Measurements from ENCODE around the gene STK24. TPM values are rescaled to one million over a fixed set of nuclear protein-coding genes. Genes with fewer than 3 reads are reported as not detected.

STK24 gene
- polyA plus RNA-seq, 2 of the 4 experiments (the other 2 are of a cell fraction), result 46.1 to 55.6 TPM

DNA sequence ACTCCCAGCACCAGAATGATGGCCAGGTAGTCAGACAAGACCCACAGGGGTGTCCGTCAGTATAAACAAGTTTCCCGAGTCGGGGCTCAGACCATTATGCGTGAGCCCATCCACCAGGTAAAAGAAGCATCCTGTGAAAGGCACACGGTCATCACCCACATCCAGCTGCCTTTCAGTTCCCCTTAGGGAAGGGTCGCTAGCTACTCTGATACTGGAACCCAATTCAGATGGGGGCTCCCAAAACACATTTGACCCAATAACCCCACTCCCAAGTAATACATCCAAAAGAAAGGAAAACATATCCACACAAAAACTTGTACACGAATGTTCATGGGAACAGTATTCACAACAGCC is 66.8 kb downstream of the STK24 start:
- DNase-seq (ENCODE audit: low read depth in 1 of 2, low spot score in 1 of 2) (no peak), FAIRE-seq (no peak)

DNA sequence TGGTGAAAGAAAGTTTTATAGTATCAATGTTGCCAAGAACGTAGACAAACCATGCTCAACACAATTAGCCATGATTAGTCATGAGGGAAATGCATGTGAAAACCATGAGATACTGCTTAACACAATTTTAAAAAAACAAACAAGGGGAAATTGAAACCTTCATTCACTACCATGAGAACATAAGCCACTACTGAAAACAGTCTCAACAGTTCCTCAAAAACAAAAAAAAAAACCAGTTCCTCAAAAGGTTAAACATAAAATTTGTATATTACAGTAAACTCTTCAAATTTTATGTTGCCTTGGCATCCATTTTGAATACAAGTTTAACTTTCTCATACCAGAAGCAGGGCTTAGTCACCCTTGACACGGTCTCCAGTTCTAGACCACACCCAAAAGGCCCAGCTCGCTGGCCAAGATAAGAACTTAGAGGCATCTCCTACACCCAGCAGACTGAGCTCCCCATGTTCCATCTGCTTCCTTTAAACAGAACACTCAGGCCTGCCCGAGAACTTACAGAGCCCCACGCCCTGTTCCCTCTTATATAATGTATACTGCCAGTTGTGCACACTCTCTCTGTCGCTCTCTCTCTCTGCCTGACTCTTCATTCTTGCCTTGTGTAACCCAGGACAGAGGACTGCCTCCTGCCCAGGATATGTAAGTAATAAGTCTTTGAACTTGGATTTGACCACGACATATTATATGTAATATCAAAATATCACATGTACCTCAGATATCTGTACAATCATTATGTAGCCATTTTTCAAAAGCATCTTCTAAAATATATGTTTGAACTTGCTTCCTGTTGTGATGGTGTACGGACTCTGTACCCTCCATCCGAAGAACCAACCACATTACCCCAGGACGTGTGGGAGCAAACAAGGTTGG is 67.4 kb downstream of the STK24 start:
- Histone ChIP-seq H3K27ac (peak overlapping the region; percentile 82), H3K4me1 (peaks cover 36% of the 10 kb centered on the region), H3K4me2 (peak overlapping the region; percentile 77), H3K4me3 (no peak overlapping the region), H3K9me3 (no peaks in the 10 kb centered on the region)
- ATAC-seq, result peak; percentile 79 to 91; a peak in 5 of 6 replicates
- ChIA-PET CTCF (interaction anchor here (0.9 to 3.8 kb wide), 2 partner anchors 11 to 24 kb away, joined by 3 to 12 read pairs; no protein-coding TSS in a partner anchor), POLR2A (interaction anchor here (1.4 to 2.2 kb wide), 2 partner anchors 25 to 68 kb away, joined by 4 to 9 read pairs; partner anchors contain the start of gene STK24)
- 47% methylated on average over 10 of the region's 10 CpGs for WGBS (ENCODE audit: missing lambda C conversion rate)
- no peak for FAIRE-seq
- DNase-seq (ENCODE audit: low read depth in 1 of 2, low spot score in 1 of 2), result peak; percentile 28 to 76
- TF ChIP-seq HOXB5 (CRISPR knock-in tag; IDR thresholded peaks at IDR 0.05) (no peak), FOSL2 (IDR thresholded peaks at IDR 0.05) (no peak), FOSL2 (CRISPR knock-in tag; IDR thresholded peaks at IDR 0.05) (0 out of 2 replicates have a peak, but pooled peaks have one; percentile 4)

More for the DNA sequence above, 66.8 kb downstream of the STK24 start:
- H3K4me1 ChIP-seq, result peaks cover 36% of the 10 kb centered on the region
- CTCF ChIA-PET, result interaction anchor here (3.8 kb wide), 1 partner anchor 25 kb away, joined by 12 read pairs; no protein-coding TSS in a partner anchor
- H3K27ac ChIP-seq, result peak overlapping the region; percentile 82
- POLR2A ChIA-PET, result interaction anchor here (1.4 to 2.2 kb wide), 2 partner anchors 25 to 67 kb away, joined by 4 to 9 read pairs; partner anchors contain the start of gene STK24
- no peak for ATAC-seq
- whole genome bisulfite sequencing (ENCODE audit: missing lambda C conversion rate), result 99% methylated on average over 7 of the region's 7 CpGs
- H3K9me3 ChIP-seq, result no peaks in the 10 kb centered on the region
- no peak overlapping the region for H3K4me3 ChIP-seq
- H3K4me2 ChIP-seq, result peak overlapping the region; percentile 77
- no peak for TF ChIP-seq CHD4 (IDR thresholded peaks at IDR 0.05; ENCODE audit: borderline replicate concordance)
- TF ChIP-seq, protein P1, sequence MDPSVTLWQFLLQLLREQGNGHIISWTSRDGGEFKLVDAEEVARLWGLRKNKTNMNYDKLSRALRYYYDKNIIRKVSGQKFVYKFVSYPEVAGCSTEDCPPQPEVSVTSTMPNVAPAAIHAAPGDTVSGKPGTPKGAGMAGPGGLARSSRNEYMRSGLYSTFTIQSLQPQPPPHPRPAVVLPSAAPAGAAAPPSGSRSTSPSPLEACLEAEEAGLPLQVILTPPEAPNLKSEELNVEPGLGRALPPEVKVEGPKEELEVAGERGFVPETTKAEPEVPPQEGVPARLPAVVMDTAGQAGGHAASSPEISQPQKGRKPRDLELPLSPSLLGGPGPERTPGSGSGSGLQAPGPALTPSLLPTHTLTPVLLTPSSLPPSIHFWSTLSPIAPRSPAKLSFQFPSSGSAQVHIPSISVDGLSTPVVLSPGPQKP (IDR thresholded peaks at IDR 0.05; ENCODE audit: low read depth, low read length), result no peak
- TF ChIP-seq, protein P2, sequence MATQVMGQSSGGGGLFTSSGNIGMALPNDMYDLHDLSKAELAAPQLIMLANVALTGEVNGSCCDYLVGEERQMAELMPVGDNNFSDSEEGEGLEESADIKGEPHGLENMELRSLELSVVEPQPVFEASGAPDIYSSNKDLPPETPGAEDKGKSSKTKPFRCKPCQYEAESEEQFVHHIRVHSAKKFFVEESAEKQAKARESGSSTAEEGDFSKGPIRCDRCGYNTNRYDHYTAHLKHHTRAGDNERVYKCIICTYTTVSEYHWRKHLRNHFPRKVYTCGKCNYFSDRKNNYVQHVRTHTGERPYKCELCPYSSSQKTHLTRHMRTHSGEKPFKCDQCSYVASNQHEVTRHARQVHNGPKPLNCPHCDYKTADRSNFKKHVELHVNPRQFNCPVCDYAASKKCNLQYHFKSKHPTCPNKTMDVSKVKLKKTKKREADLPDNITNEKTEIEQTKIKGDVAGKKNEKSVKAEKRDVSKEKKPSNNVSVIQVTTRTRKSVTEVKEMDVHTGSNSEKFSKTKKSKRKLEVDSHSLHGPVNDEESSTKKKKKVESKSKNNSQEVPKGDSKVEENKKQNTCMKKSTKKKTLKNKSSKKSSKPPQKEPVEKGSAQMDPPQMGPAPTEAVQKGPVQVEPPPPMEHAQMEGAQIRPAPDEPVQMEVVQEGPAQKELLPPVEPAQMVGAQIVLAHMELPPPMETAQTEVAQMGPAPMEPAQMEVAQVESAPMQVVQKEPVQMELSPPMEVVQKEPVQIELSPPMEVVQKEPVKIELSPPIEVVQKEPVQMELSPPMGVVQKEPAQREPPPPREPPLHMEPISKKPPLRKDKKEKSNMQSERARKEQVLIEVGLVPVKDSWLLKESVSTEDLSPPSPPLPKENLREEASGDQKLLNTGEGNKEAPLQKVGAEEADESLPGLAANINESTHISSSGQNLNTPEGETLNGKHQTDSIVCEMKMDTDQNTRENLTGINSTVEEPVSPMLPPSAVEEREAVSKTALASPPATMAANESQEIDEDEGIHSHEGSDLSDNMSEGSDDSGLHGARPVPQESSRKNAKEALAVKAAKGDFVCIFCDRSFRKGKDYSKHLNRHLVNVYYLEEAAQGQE (IDR thresholded peaks at IDR 0.05), result no peak
- TF ChIP-seq FOSB (CRISPR knock-in tag; IDR thresholded peaks at IDR 0.05), result no peak
- TF ChIP-seq HOXB13 (CRISPR knock-in tag; IDR thresholded peaks at IDR 0.05; ENCODE audit: low read depth), result no peak
- TF ChIP-seq HEYL (CRISPR knock-in tag; IDR thresholded peaks at IDR 0.05), result no peak
- TF ChIP-seq HDAC2 (IDR thresholded peaks at IDR 0.05), result no peak
- TF ChIP-seq POLR2AphosphoS2 (conservative IDR thresholded peaks at IDR 0.05; ENCODE audit: low read length), result no peak

DNA sequence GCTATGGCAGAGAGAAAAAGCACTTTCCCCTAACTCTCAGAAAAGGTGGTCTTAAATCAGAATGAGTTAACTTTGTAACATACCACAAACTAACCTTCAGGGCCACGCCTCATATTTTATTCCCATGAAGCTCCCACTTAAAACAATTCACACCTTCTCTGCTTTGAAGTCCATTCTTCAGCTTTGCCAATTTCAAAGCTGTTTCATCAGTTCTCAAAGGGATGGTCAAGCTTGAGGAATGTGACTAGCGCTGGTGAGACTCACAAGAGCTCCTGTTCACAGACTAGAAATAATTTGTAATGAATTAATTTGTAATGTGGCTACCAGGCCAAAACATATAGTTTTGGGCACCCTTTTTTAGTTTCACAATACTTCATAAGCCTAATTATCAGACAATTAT is 68.2 kb downstream of the STK24 start:
- Histone ChIP-seq H3K9me3 (no peaks in the 10 kb centered on the region), H3K27ac (peak overlapping the region; percentile 74 to 82), H3K4me3 (no peak overlapping the region), H3K4me1 (peaks cover 43% of the 10 kb centered on the region), H3K4me2 (peak overlapping the region; percentile 77)
- FAIRE-seq (no peak), ATAC-seq (0 out of 6 replicates have a peak, but pooled peaks of 1 of the 2 experiments have one; percentile 49), DNase-seq (ENCODE audit: low read depth in 1 of 2, low spot score in 1 of 2) (peak in 1 of 2 experiments; percentile 48)
- POLR2A ChIA-PET, result interaction anchor here (1.4 to 2.2 kb wide), 2 partner anchors 24 to 69 kb away, joined by 4 to 9 read pairs; partner anchors contain the start of gene STK24
- CTCF ChIA-PET, result interaction anchor here (0.9 to 3.8 kb wide), 3 partner anchors 9 to 23 kb away, joined by 3 to 12 read pairs (median 4); no protein-coding TSS in a partner anchor
- TF ChIP-seq TP53 (CRISPR knock-in tag; IDR thresholded peaks at IDR 0.05), result no peak
- TF ChIP-seq, protein P3, sequence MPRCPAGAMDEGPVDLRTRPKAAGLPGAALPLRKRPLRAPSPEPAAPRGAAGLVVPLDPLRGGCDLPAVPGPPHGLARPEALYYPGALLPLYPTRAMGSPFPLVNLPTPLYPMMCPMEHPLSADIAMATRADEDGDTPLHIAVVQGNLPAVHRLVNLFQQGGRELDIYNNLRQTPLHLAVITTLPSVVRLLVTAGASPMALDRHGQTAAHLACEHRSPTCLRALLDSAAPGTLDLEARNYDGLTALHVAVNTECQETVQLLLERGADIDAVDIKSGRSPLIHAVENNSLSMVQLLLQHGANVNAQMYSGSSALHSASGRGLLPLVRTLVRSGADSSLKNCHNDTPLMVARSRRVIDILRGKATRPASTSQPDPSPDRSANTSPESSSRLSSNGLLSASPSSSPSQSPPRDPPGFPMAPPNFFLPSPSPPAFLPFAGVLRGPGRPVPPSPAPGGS (IDR thresholded peaks at IDR 0.05), result no peak
- no peak for TF ChIP-seq NPAS2 (CRISPR knock-in tag; IDR thresholded peaks at IDR 0.05; ENCODE audit: borderline replicate concordance)
- no peak for TF ChIP-seq MYC (IDR thresholded peaks at IDR 0.05; ENCODE audit: borderline replicate concordance, low read length)
- TF ChIP-seq EP300 (IDR thresholded peaks at IDR 0.05), result no peak
- no peak for TF ChIP-seq RFX5 (IDR thresholded peaks at IDR 0.05)
- TF ChIP-seq PHF8 (IDR thresholded peaks at IDR 0.05; ENCODE audit: borderline replicate concordance, low read depth), result no peak
- TF ChIP-seq, protein P2 (IDR thresholded peaks at IDR 0.05), result no peak
- TF ChIP-seq HOXB13 (CRISPR knock-in tag; IDR thresholded peaks at IDR 0.05; ENCODE audit: low read depth), result no peak
- WGBS (ENCODE audit: missing lambda C conversion rate), result 66% methylated on average over 2 of the region's 2 CpGs

Measured in A549 (cell line).